Activated CD8-positive, alpha-beta T cell treated with anti-CD3 and anti-CD28 coated beads for 36 hours (primary cell): ENCODE data around the gene DMRTC2. TPM values are rescaled to one million over a fixed set of nuclear protein-coding genes. Genes with fewer than 3 reads are reported as not detected.

Experiments
- ATAC-seq: fragments of 200-7000 bp; cut with Tn5 transposase; one replicate; pipeline ENCODE4 v1.10.0; 2021; ENCODE audit warnings: mild to moderate bottlenecking, moderate library complexity
- CTCF ChIA-PET: fragments of 350-600 bp; sonication (Branson Sonifier 250); formaldehyde crosslinking; loops from one replicate; lab custom pipeline; 2021; ENCODE audit warnings: antibody characterized with exemption; lab: Charles Lee
- POLR2A ChIA-PET: fragments of 350-600 bp; sonication (Branson Sonifier 250); formaldehyde crosslinking; loops from one replicate; lab custom pipeline; 2021; ENCODE audit warnings: antibody characterized with exemption; lab: Charles Lee
- DNase-seq: peaks from one replicate; pipeline ENCODE4 v3.0.0-alpha.2; 2020
- H3K27ac Mint-ChIP-seq: one replicate; pipeline ENCODE4 v1.8.0; 2021; ENCODE audit warnings: mild to moderate bottlenecking, mixed read lengths
- H3K27me3 Mint-ChIP-seq: one replicate; pipeline ENCODE4 v1.8.0; 2021; ENCODE audit warnings: mixed read lengths
- H3K36me3 Mint-ChIP-seq: one replicate; pipeline ENCODE4 v1.8.0; 2021; ENCODE audit warnings: low read depth, mixed read lengths
- H3K4me1 Mint-ChIP-seq: one replicate; pipeline ENCODE4 v1.8.0; 2021; ENCODE audit warnings: low read depth, mixed read lengths
- H3K4me3 Mint-ChIP-seq: one replicate; pipeline ENCODE4 v1.8.0; 2021; ENCODE audit warnings: mild to moderate bottlenecking, moderate library complexity, mixed read lengths
- H3K9me3 Mint-ChIP-seq: one replicate; pipeline ENCODE4 v1.8.0; 2021; ENCODE audit warnings: mixed read lengths
- CTCF ChIP-seq: fragments of 200-600 bp; IDR thresholded peaks from one replicate; pipeline ENCODE4 v1.8.0; 2022; ENCODE audit warnings: antibody characterized with exemption, mild to moderate bottlenecking
- intact Hi-C: fragments of 100-400 bp; cut with micrococcal nuclease; formaldehyde crosslinking; loops from one replicate; pipeline ENCODE4 v1.10.0; 2022
- total RNA-seq, 2 experiments: library from RNA; stranded (reverse); gene quantifications; one replicate each; pipeline ENCODE4 v1.2.3, GENCODE V29; 2021

DMRTC2 gene
- total RNA-seq, 2 experiments from 2014 or later, result not detected

- Mint-ChIP-seq H3K4me1 (peaks cover 9% of the 10 kb centered on the region), H3K36me3 (no peaks in the 10 kb centered on the region), H3K27me3 (peaks cover 10% of the 10 kb centered on the region), H3K9me3 (no peaks in the 10 kb centered on the region), H3K4me3 (no peak overlapping the region), H3K27ac (no peak overlapping the region)
- no peak for TF ChIP-seq CTCF
- intact Hi-C loops, result no loop called here
- DNase-seq (no peak), ATAC-seq (no peak)
- CTCF ChIA-PET, result interaction anchor here (2.8 kb wide), 1 partner anchor 14 kb away, joined by 7 read pairs; no protein-coding TSS in a partner anchor
- POLR2A ChIA-PET, result no interaction called here
Measured at GRCh38 chr19:41808663-41809566, 35.9 kb upstream of the DMRTC2 start.

DNA sequence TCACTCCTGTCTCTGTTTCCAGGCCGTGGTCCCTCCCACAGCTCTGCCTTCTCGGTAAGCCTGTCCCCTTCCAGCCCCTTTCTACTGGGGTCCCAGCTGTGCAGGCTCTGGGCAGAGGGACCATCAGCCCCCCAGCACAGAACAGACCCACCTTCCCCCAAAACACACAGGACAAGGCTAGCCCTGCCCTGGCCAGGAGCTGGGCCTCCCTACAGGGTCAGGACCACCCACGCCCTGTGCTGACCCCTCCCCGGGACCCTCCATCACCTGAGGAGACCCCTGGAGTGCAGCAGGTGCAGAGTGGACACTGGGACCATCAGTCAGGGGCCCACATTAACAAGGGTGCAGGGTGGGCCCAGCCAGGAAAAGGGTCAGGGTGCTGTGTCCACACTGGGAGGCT is 34.5 kb upstream of the DMRTC2 start:
- CTCF ChIA-PET, result interaction anchor here (1.4 to 17.7 kb wide), 3 partner anchors 17 to 58 kb away, joined by 4 to 262 read pairs (median 5); partner anchors contain the start of gene CEACAM3
- no peak for ATAC-seq
- H3K27ac Mint-ChIP-seq, result no peak overlapping the region

GRCh38 chr19:41811036-41811435 is 33.8 kb upstream of the DMRTC2 start:
- Mint-ChIP-seq H3K9me3 (no peaks in the 10 kb centered on the region), H3K36me3 (no peaks in the 10 kb centered on the region), H3K4me1 (peaks cover 6% of the 10 kb centered on the region), H3K27me3 (peaks cover 9% of the 10 kb centered on the region), H3K4me3 (no peak overlapping the region), H3K27ac (no peak overlapping the region)
- intact Hi-C loops, result no loop called here
- POLR2A ChIA-PET, result interaction anchor here (0.9 kb wide), 1 partner anchor 18 kb away, joined by 3 read pairs; no protein-coding TSS in a partner anchor
- CTCF ChIA-PET, result interaction anchor here (0.6 to 17.7 kb wide), 4 partner anchors 18 to 59 kb away, joined by 3 to 262 read pairs (median 4); partner anchors contain the start of gene CEACAM3
- ATAC-seq (no peak), DNase-seq (no peak)
- no peak for TF ChIP-seq CTCF

More for the DNA sequence above, 34.5 kb upstream of the DMRTC2 start:
- intact Hi-C loops, result no loop called here
- POLR2A ChIA-PET, result interaction anchor here (0.6 kb wide), 1 partner anchor 62 kb away, joined by 3 read pairs; no protein-coding TSS in a partner anchor
- no peak for DNase-seq
- peaks cover 9% of the 10 kb centered on the region for H3K4me1 Mint-ChIP-seq
- no peak for TF ChIP-seq CTCF
- no peak overlapping the region for H3K4me3 Mint-ChIP-seq
- no peaks in the 10 kb centered on the region for H3K9me3 Mint-ChIP-seq
- peaks cover 10% of the 10 kb centered on the region for H3K27me3 Mint-ChIP-seq
- H3K36me3 Mint-ChIP-seq, result no peaks in the 10 kb centered on the region

DNA sequence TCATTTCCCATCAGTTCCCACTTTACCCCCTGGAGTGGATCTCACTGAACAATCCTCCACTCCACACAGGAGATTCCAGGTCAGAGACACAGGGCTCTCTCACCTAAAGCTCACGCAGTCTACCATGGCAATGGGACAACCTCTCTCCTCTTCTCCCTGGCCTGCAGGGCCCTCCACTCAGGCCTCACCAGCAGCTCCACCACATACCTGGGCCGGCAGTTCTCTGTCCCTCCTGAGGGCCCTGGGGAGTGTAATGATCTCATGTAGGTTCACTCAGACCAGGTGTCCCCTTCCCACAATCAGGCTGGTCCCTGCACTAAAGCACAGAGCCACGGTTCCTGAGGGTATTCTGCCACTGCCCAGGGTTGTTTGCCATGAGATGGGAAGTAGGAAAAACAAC is 32.9 kb upstream of the DMRTC2 start:
- intact Hi-C loops, result no loop called here

More for the DNA sequence above, 32.9 kb upstream of the DMRTC2 start:
- Mint-ChIP-seq H3K9me3 (no peaks in the 10 kb centered on the region), H3K27ac (no peak overlapping the region), H3K4me1 (peaks cover 6% of the 10 kb centered on the region), H3K27me3 (peaks cover 9% of the 10 kb centered on the region), H3K36me3 (no peaks in the 10 kb centered on the region), H3K4me3 (no peak overlapping the region)
- no peak for TF ChIP-seq CTCF
- ChIA-PET CTCF (interaction anchor here (0.8 to 17.7 kb wide), 3 partner anchors 19 to 140 kb away, joined by 3 to 262 read pairs (median 7); partner anchors contain the start of gene CEACAM3), POLR2A (no interaction called here)
- ATAC-seq (no peak), DNase-seq (no peak)
